Pancreas (tissue), 10 donors: ENCODE data around the gene LST1. TPM values are rescaled to one million over a fixed set of nuclear protein-coding genes. Genes with fewer than 3 reads are reported as not detected.
A peak's percentile ranks its signal among the peaks of the same experiment; 100 is the strongest.

Experiments
- ATAC-seq, 4 donors: fragments of 200-7000 bp; cut with Tn5 transposase; one replicate each; pipeline versions ENCODE4 v1.8.0 to v1.9.1; 2020; ENCODE audit warnings: mild to moderate bottlenecking in 4 of 4, moderate library complexity in 4 of 4
- DNase-seq, 6 donors: peaks; one replicate each; pipeline ENCODE4 v3.0.0-alpha.2; 2020
- FAIRE-seq: peaks from 2 replicates; lab custom pipeline; 2012; peaks lifted over from hg19 to GRCh38; lab: Jason Lieb, UNC
- H3K27ac ChIP-seq, 4 donors: fragments of 200-600 bp; sonication (generic); 1 replicate in 3 of 4; 2 replicates in 1 of 4; pipeline versions ENCODE4 v1.5.0 to v1.8.0; 2020
- H3K27me3 ChIP-seq, 4 donors: fragments of 200-600 bp; one replicate each; pipeline ENCODE4 v1.8.0; 2021
- H3K36me3 ChIP-seq, 3 donors: fragments of 200-600 bp; sonication (generic) in 1 of 3; one replicate each; pipeline versions ENCODE4 v1.5.0 to v1.8.0; 2020 to 2021
- H3K4me1 ChIP-seq, 3 donors: fragments of 200-600 bp; one replicate each; pipeline ENCODE4 v1.8.0; 2021
- H3K4me3 ChIP-seq, 4 donors: fragments of 200-600 bp; sonication (generic) in 2 of 4; one replicate each; pipeline versions ENCODE4 v1.5.0 to v1.8.0; 2020 to 2021
- H3K9me3 ChIP-seq, 4 donors: fragments of 200-600 bp; one replicate each; pipeline ENCODE4 v1.8.0; 2021
- WGBS, 2 donors: extraction: QIAGEN DNeasy Blood & Tissue Kit; methylation state at CpG; one replicate each; pipeline ENCODE4 v1.1.7; 2013; 5-methylcytosine and 5-hydroxymethylcytosine counted together
- intact Hi-C, 3 donors: fragments of 100-400 bp; cut with DNase I; formaldehyde crosslinking; loops; one replicate each; pipeline versions ENCODE4 v1.11.1 to v1.14.2; 2022
- polyA plus RNA-seq, 2 donors: library from polyadenylated mRNA; stranded (reverse); fragments of 200-250 nt; gene quantifications; one replicate each; pipeline ENCODE4 v1.2.3, GENCODE V29; 2013
- total RNA-seq, 6 donors: library from RNA; stranded (reverse); fragmentation: NEBNext Ultra II Directional in 4 of 6; extraction: Animal tissue kit (Norgen Biotek cat#: 25700) in 4 of 6; gene quantifications; one replicate each; pipeline versions ENCODE4 v1.2.1 to v1.2.4, GENCODE V29; 2021 to 2023
- TF ChIP-seq, protein P1 (sequence below), 4 donors: fragments of 200-600 bp; sonication (generic) in 3 of 4; IDR thresholded peaks; one replicate each; pipeline versions ENCODE4 v1.5.0 to v1.8.0; 2021; ENCODE audit warnings: antibody characterized with exemption in 4 of 4
- donor health status: healthy with polysubstance abuse.
- donor health status: DM: no; HTN: no; CAD: no; lungs with moderate emphysema.
- donor health status: DM: no; HTN: no; CAD: no.
- donor health status: control.
- donor health status: control.
- donor health status: Bipolar disorder and iron deficiency.
- donor health status: DM: yes; HTN: yes; CAD: no.
- donor health status: DM: no; HTN: no; CAD: no.
- donor health status: DM: no; HTN: no; CAD: no.
- donor health status: DM: yes; HTN: yes; CAD: no.

The LST1 gene
- total and polyA plus RNA-seq, 8 donors, result 0.56 to 12.9 (median 4.7) TPM

- FAIRE-seq, result no peak
- Histone ChIP-seq H3K27me3 (no peaks in the 10 kb centered on the region), H3K27ac (no peak overlapping the region), H3K9me3 (no peaks in the 10 kb centered on the region), H3K36me3 (no peaks in the 10 kb centered on the region), H3K4me1 (no peaks in the 10 kb centered on the region), H3K4me3 (no peak overlapping the region)
- TF ChIP-seq, protein P1, sequence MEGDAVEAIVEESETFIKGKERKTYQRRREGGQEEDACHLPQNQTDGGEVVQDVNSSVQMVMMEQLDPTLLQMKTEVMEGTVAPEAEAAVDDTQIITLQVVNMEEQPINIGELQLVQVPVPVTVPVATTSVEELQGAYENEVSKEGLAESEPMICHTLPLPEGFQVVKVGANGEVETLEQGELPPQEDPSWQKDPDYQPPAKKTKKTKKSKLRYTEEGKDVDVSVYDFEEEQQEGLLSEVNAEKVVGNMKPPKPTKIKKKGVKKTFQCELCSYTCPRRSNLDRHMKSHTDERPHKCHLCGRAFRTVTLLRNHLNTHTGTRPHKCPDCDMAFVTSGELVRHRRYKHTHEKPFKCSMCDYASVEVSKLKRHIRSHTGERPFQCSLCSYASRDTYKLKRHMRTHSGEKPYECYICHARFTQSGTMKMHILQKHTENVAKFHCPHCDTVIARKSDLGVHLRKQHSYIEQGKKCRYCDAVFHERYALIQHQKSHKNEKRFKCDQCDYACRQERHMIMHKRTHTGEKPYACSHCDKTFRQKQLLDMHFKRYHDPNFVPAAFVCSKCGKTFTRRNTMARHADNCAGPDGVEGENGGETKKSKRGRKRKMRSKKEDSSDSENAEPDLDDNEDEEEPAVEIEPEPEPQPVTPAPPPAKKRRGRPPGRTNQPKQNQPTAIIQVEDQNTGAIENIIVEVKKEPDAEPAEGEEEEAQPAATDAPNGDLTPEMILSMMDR (IDR thresholded peaks at IDR 0.05), result no peak
- no peak for ATAC-seq
- intact Hi-C loops, result no loop called here
- 85 to 87% methylated on average over 7 of the region's 7 CpGs for WGBS, 2 donors
- no peak for DNase-seq
Observed at GRCh38 chr6:31592396-31592771, 6.3 kb downstream of the LST1 start.

GRCh38 chr6:31597006-31597405 is 10.9 kb downstream of the LST1 start:
- ATAC-seq (peak in 2 of 4 donors; percentile 44 to 52), FAIRE-seq (no peak), DNase-seq (no peak)
- TF ChIP-seq, protein P1 (IDR thresholded peaks at IDR 0.05), result no peak
- no peak overlapping the region for H3K27ac ChIP-seq
- H3K36me3 ChIP-seq, result no peaks in the 10 kb centered on the region
- WGBS, 2 donors, result 15 to 31% methylated on average over 2 of the region's 2 CpGs
- H3K4me3 ChIP-seq, result no peak overlapping the region
- intact Hi-C loops, result loop anchor here in 2 of 3 donors (5.0 kb wide), 1 partner anchor 50 kb away; the partner anchor contains the start of genes ATP6V1G2 (in 2 of the 2) and NFKBIL1 (in 2 of the 2)
- H3K27me3 ChIP-seq, result no peaks in the 10 kb centered on the region
- H3K9me3 ChIP-seq, result no peaks in the 10 kb centered on the region
- H3K4me1 ChIP-seq, result no peaks in the 10 kb centered on the region

- 84 to 94% methylated on average over 1 of the region's 1 CpG for WGBS, 2 donors
Observed at GRCh38 chr6:31607317-31607716, 21.2 kb downstream of the LST1 start.

GRCh38 chr6:31609519-31610406 is 23.7 kb downstream of the LST1 start:
- no peaks in the 10 kb centered on the region for H3K9me3 ChIP-seq
- no peaks in the 10 kb centered on the region for H3K36me3 ChIP-seq
- no peaks in the 10 kb centered on the region for H3K4me1 ChIP-seq
- WGBS, 2 donors, result 64 to 69% methylated on average over 8 of the region's 8 CpGs
- no peak for DNase-seq
- H3K27me3 ChIP-seq, result no peaks in the 10 kb centered on the region
- intact Hi-C loops, result no loop called here
- no peak overlapping the region for H3K27ac ChIP-seq
- H3K4me3 ChIP-seq, result no peak overlapping the region
- no peak for FAIRE-seq
- TF ChIP-seq, protein P1 (IDR thresholded peaks at IDR 0.05), result no peak
- ATAC-seq, result no peak

More at GRCh38 chr6:31607317-31607716, 21.2 kb downstream of the LST1 start:
- no peaks in the 10 kb centered on the region for H3K36me3 ChIP-seq
- DNase-seq (no peak), FAIRE-seq (no peak), ATAC-seq (no peak)
- intact Hi-C loops, result no loop called here
- no peak overlapping the region for H3K4me3 ChIP-seq
- no peak overlapping the region for H3K27ac ChIP-seq
- H3K27me3 ChIP-seq, result no peaks in the 10 kb centered on the region
- no peaks in the 10 kb centered on the region for H3K4me1 ChIP-seq
- H3K9me3 ChIP-seq, result no peaks in the 10 kb centered on the region
- TF ChIP-seq, protein P1 (IDR thresholded peaks at IDR 0.05), result no peak

- intact Hi-C loops, result no loop called here
- Histone ChIP-seq H3K4me1 (no peaks in the 10 kb centered on the region), H3K9me3 (no peaks in the 10 kb centered on the region), H3K27ac (no peak overlapping the region), H3K36me3 (no peaks in the 10 kb centered on the region), H3K27me3 (no peaks in the 10 kb centered on the region), H3K4me3 (no peak overlapping the region)
- ATAC-seq (no peak), DNase-seq (no peak), FAIRE-seq (no peak)
- 84 to 94% methylated on average over 4 of the region's 4 CpGs for WGBS, 2 donors
- TF ChIP-seq, protein P1 (IDR thresholded peaks at IDR 0.05), result no peak
Observed at GRCh38 chr6:31610968-31611367, 24.9 kb downstream of the LST1 start.
